ENCODE results near the gene GDF7.

DNA sequence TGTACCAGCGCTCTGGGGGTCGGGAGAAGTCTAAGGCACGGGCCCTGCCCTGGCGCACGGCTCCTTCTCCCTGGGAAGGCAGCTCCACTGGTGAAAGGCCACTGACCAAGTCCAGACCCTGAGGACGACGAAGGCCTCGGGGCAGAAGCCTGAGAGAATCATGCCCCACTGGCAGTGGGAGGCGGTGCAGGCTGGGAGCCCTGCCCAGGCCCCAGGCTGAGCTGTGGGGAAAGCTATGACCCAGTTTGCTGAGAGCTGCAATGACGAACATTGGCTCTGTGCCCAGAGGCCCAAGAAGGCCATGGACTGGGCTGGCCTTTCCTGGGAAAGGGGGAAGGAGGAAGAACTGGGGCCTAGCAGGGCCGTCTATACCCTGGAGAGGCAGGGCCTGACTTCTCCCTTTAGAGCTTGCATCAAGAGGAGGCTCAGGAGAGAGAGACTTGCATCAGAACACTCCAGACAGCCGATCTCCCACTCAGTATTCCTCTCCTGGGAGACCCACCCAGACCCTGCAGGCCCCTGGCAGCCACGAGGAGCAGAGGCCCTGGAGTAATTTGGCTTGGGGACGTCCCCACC is 49.0 kb upstream of the GDF7 start:
- TF ChIP-seq, protein P1, sequence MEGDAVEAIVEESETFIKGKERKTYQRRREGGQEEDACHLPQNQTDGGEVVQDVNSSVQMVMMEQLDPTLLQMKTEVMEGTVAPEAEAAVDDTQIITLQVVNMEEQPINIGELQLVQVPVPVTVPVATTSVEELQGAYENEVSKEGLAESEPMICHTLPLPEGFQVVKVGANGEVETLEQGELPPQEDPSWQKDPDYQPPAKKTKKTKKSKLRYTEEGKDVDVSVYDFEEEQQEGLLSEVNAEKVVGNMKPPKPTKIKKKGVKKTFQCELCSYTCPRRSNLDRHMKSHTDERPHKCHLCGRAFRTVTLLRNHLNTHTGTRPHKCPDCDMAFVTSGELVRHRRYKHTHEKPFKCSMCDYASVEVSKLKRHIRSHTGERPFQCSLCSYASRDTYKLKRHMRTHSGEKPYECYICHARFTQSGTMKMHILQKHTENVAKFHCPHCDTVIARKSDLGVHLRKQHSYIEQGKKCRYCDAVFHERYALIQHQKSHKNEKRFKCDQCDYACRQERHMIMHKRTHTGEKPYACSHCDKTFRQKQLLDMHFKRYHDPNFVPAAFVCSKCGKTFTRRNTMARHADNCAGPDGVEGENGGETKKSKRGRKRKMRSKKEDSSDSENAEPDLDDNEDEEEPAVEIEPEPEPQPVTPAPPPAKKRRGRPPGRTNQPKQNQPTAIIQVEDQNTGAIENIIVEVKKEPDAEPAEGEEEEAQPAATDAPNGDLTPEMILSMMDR (IDR thresholded peaks at IDR 0.05; ENCODE audit: low read depth, low read length), result no peak
- TF ChIP-seq EZH2phosphoT487 (IDR thresholded peaks at IDR 0.05; ENCODE audit: low read depth), result no peak
